K562 (cell line): ENCODE measurements around the gene MCM9. TPM values are rescaled to one million over a fixed set of nuclear protein-coding genes. Genes with fewer than 3 reads are reported as not detected.

Experiments
- ATF3 ChIP-seq, 2 experiments: fragments of 450-650 bp in 1 of 2; sonication (generic) in 1 of 2; formaldehyde crosslinking in 1 of 2; IDR thresholded peaks in 1 of 2; conservative IDR thresholded peaks in 1 of 2; 2 replicates each; pipeline versions ENCODE4 v1.6.1 to v1.8.1; 2016 to 2023; ENCODE audit warnings: mild to moderate bottlenecking in 2 of 2, moderate library complexity in 2 of 2, inconsistent platforms in 1 of 2, missing genetic modification reagents in 1 of 2
- BRF2 ChIP-seq: IDR thresholded peaks from 3 replicates; pipeline ENCODE4 v1.6.1; 2011; ENCODE audit warnings: borderline replicate concordance, mild to moderate bottlenecking; ENCODE audit not compliant: insufficient read length, insufficient read depth
- ETV6 ChIP-seq, 3 experiments: fragments of 150-350 bp in 1 of 3; sonication (generic) in 1 of 3; formaldehyde crosslinking in 1 of 3; IDR thresholded peaks; 2 replicates each; pipeline versions ENCODE4 v1.6.1 to v1.8.0; 2014 to 2022; ENCODE audit warnings: borderline replicate concordance in 2 of 3, low read depth in 2 of 3, antibody characterized with exemption in 1 of 3, low read length in 1 of 3, mild to moderate bottlenecking in 1 of 3, missing genetic modification reagents in 1 of 3
- EWSR1 ChIP-seq: fragments of 450-650 bp; IDR thresholded peaks from 2 replicates; pipeline ENCODE4 v1.6.1; 2018; ENCODE audit warnings: borderline replicate concordance, mild to moderate bottlenecking, low read depth, moderate library complexity; ENCODE audit not compliant: partially characterized antibody
- FUS ChIP-seq: fragments of 200-400 bp; formaldehyde crosslinking; optimal IDR thresholded peaks from 2 replicates; pipeline ENCODE3; 2017; ENCODE audit warnings: low read depth, low read length
- GTF3C2 ChIP-seq: IDR thresholded peaks from 3 replicates; pipeline ENCODE4 v1.6.1; 2011; ENCODE audit warnings: borderline replicate concordance, mild to moderate bottlenecking, moderate library complexity; ENCODE audit not compliant: insufficient read length; ENCODE audit errors: extremely low read depth
- XRCC4 ChIP-seq: IDR thresholded peaks from one replicate; pipeline ENCODE4 v1.6.1; 2011; ENCODE audit not compliant: insufficient read depth, insufficient read length; ENCODE audit errors: extremely low read depth
- ZBTB33 ChIP-seq: sonication (generic); formaldehyde crosslinking; IDR thresholded peaks from 2 replicates; pipeline ENCODE4 v1.8.1; 2023; ENCODE audit warnings: mild to moderate bottlenecking, missing genetic modification reagents
- ZC3H11A ChIP-seq: IDR thresholded peaks from 2 replicates; pipeline ENCODE4 v1.6.1; 2012; ENCODE audit warnings: low read depth, low read length, improper control_type of control experiment
- ZFX ChIP-seq: sonication (generic); formaldehyde crosslinking; IDR thresholded peaks from 2 replicates; pipeline ENCODE4 v1.8.0; 2022; ENCODE audit warnings: mild to moderate bottlenecking, missing genetic modification reagents, moderate library complexity
- ZNF280B ChIP-seq: fragments of 250-450 bp; sonication (Bioruptor Pico); IDR thresholded peaks from 2 replicates; pipeline ENCODE4 v1.5.1; 2021; ENCODE audit warnings: mild to moderate bottlenecking
- polyA plus RNA-seq, 8 experiments: library from polyadenylated mRNA; depleted of rRNA in 4 of 8; stranded (reverse) in 5 of 8; unstranded in 3 of 8; fragments of >200 nt; fragmentation: Nextera tagmentation in 2 of 8; fragmentation: Illumina TruSeq in 1 of 8; extraction: Ambion mirVana in 2 of 8; extraction: Trizol in 1 of 8; gene quantifications; 2 replicates each; pipeline versions ENCODE4 v1.2.1 to v1.2.3, GENCODE V29; 2011 to 2014; ENCODE audit warnings: inconsistent platforms in 1 of 8, missing spikeins in 1 of 8
- total RNA-seq, 7 experiments: library from RNA; depleted of rRNA in 6 of 7; stranded (reverse); fragments of >200 nt in 6 of 7; fragmentation: Illumina TruSeq in 2 of 7; extraction: Trizol in 2 of 7; gene quantifications; 2 replicates each; pipeline versions ENCODE4 v1.2.1 to v1.2.3, GENCODE V29; 2011 to 2021; ENCODE audit warnings: low replicate concordance in 1 of 7

MCM9 gene
- total and polyA plus RNA-seq, 9 of the 15 experiments (the other 6 are each of a cell fraction or from before 2014, with no cell fraction given), result 4.8 to 16.7 (median 11.6) TPM

- peak; percentile 22; the same call in 1 of the 2 replicates for TF ChIP-seq ATF3 (IDR thresholded peaks at IDR 0.05)
- no peak for TF ChIP-seq ATF3 (CRISPR knock-in tag; conservative IDR thresholded peaks at IDR 0.05)
- TF ChIP-seq XRCC4, result no peak
- TF ChIP-seq ZNF280B (CRISPR knock-in tag), result no peak
- TF ChIP-seq ZC3H11A, result no peak
- TF ChIP-seq ZBTB33, result no peak
- TF ChIP-seq ZFX, result no peak
- TF ChIP-seq FUS, result no peak
- no peak for TF ChIP-seq EWSR1
- TF ChIP-seq ETV6 (IDR thresholded peaks at IDR 0.05; ENCODE audit: borderline replicate concordance in 1 of 2, low read depth in 2 of 2, low read length in 1 of 2), result no peak
- TF ChIP-seq ETV6 (CRISPR knock-in tag; IDR thresholded peaks at IDR 0.05; ENCODE audit: borderline replicate concordance), result no peak
- no peak for TF ChIP-seq BRF2
- TF ChIP-seq GTF3C2, result no peak
These were observed 147.1 kb downstream of the MCM9 start (continued) for GRCh38 chr6:118787724-118788423.
